CD8-positive, alpha-beta memory T cell (primary cell): Measurements from ENCODE around the gene CRIP3. TPM values are rescaled to one million over a fixed set of nuclear protein-coding genes. Genes with fewer than 3 reads are reported as not detected.

Experiments used
- CTCF ChIA-PET: fragments of 350-600 bp; sonication (Branson Sonifier 250); formaldehyde crosslinking; loops from one replicate; lab custom pipeline; 2021; ENCODE audit warnings: antibody characterized with exemption; lab: Charles Lee
- POLR2A ChIA-PET: fragments of 350-600 bp; sonication (Branson Sonifier 250); formaldehyde crosslinking; loops from one replicate; lab custom pipeline; 2021; ENCODE audit warnings: antibody characterized with exemption; lab: Charles Lee
- DNase-seq, 5 donors: peaks; one replicate each; pipeline versions ENCODE4 v3.0.0 to v3.0.0-alpha.2; 2020 to 2022; ENCODE audit warnings: mixed read lengths in 1 of 5
- H3K27ac ChIP-seq: one replicate; pipeline ENCODE4 v1.7.0; 2013; ENCODE audit warnings: low read depth, mild to moderate bottlenecking, low read length, moderate library complexity
- H3K27me3 ChIP-seq: 2 replicates; pipeline ENCODE4 v1.7.0; 2013; ENCODE audit warnings: low read length, mild to moderate bottlenecking; ENCODE audit not compliant: insufficient read depth, poor library complexity, severe bottlenecking
- H3K36me3 ChIP-seq: 2 replicates; pipeline ENCODE4 v1.7.0; 2013; ENCODE audit warnings: mild to moderate bottlenecking, low read length, moderate library complexity; ENCODE audit not compliant: insufficient read depth
- H3K4me1 ChIP-seq: 2 replicates; pipeline ENCODE4 v1.7.0; 2013; ENCODE audit warnings: mild to moderate bottlenecking, low read length, moderate library complexity; ENCODE audit not compliant: insufficient read depth
- H3K4me3 ChIP-seq: 2 replicates; pipeline ENCODE4 v1.7.0; 2013; ENCODE audit warnings: mild to moderate bottlenecking, low read length
- H3K9me3 ChIP-seq: 2 replicates; pipeline ENCODE4 v1.7.0; 2013; ENCODE audit warnings: mild to moderate bottlenecking, low read length
- H3K27ac Mint-ChIP-seq, 8 donors: one replicate each; pipeline ENCODE4 v1.8.0; 2020 to 2021; ENCODE audit warnings: mixed read lengths in 8 of 8, mild to moderate bottlenecking in 6 of 8, inconsistent platforms in 3 of 8, moderate library complexity in 3 of 8
- H3K27me3 Mint-ChIP-seq, 2 donors: one replicate each; pipeline ENCODE4 v1.8.0; 2020 to 2021; ENCODE audit warnings: mixed read lengths in 2 of 2, mild to moderate bottlenecking in 1 of 2, moderate library complexity in 1 of 2
- H3K36me3 Mint-ChIP-seq, 3 donors: one replicate each; pipeline ENCODE4 v1.8.0; 2020 to 2021; ENCODE audit warnings: mixed read lengths in 3 of 3, inconsistent platforms in 1 of 3, mild to moderate bottlenecking in 1 of 3
- H3K4me1 Mint-ChIP-seq, 3 donors: one replicate each; pipeline ENCODE4 v1.8.0; 2020 to 2021; ENCODE audit warnings: mixed read lengths in 3 of 3, inconsistent platforms in 1 of 3, mild to moderate bottlenecking in 1 of 3
- H3K4me3 Mint-ChIP-seq, 7 donors: one replicate each; pipeline ENCODE4 v1.8.0; 2020 to 2021; ENCODE audit warnings: mixed read lengths in 7 of 7, mild to moderate bottlenecking in 6 of 7, moderate library complexity in 4 of 7, inconsistent platforms in 2 of 7
- H3K9me3 Mint-ChIP-seq, 5 donors: one replicate each; pipeline ENCODE4 v1.8.0; 2020 to 2022; ENCODE audit warnings: mixed read lengths in 5 of 5, mild to moderate bottlenecking in 3 of 5, moderate library complexity in 2 of 5, inconsistent platforms in 1 of 5
- polyA plus RNA-seq: library from polyadenylated mRNA; unstranded; fragments of 300-500 nt; fragmentation: Illumina TruSeq; gene quantifications from one replicate; pipeline ENCODE4 v1.2.3, GENCODE V29; 2021
- total RNA-seq, 2 experiments: library from RNA; stranded (reverse); gene quantifications; one replicate each; pipeline ENCODE4 v1.2.3, GENCODE V29; 2021

The CRIP3 gene
- total and polyA plus RNA-seq, 3 experiments from 2014 or later: 0.63 TPM; not detected in 2

GRCh38 chr6:43298565-43299337 is 9.9 kb downstream of the CRIP3 start:
- ChIA-PET CTCF (no interaction called here), POLR2A (interaction anchor here (0.5 kb wide), 1 partner anchor 231 kb away, joined by 3 read pairs; no protein-coding TSS in a partner anchor)
- Histone ChIP-seq H3K27me3 (peaks cover 5% of the 10 kb centered on the region), H3K4me3 (no peak overlapping the region), H3K9me3 (no peaks in the 10 kb centered on the region), H3K36me3 (no peaks in the 10 kb centered on the region), H3K4me1 (no peaks in the 10 kb centered on the region), H3K27ac (no peak overlapping the region)
- Mint-ChIP-seq H3K4me3 (no peak overlapping the region), H3K27ac (peak overlapping the region in 1 of 8 donors; percentile 51), H3K36me3 (no peaks in the 10 kb centered on the region), H3K9me3 (no peaks in the 10 kb centered on the region), H3K27me3 (peaks cover 14 to 44% of the 10 kb centered on the region in 2 donors), H3K4me1 (no peaks in the 10 kb centered on the region)
- no peak for DNase-seq

GRCh38 chr6:43297644-43298564 is 10.7 kb downstream of the CRIP3 start, which contains the start of gene SLC22A7:
Gene SLC22A7 (plus strand): TSS chr6:43298260. CDS start chr6:43298359, 99 bp downstream.
- H3K27me3 Mint-ChIP-seq: peaks cover 14 to 44% of the 10 kb centered on the region in 2 donors
- CTCF ChIA-PET: interaction anchor here (1.2 to 1.4 kb wide), 2 partner anchors 11 to 34 kb away, joined by 3 to 4 read pairs; partner anchors contain the start of gene CRIP3
- H3K27ac Mint-ChIP-seq: peak within 1 kb of the TSS in 1 of 8 donors; percentile 51

GRCh38 chr6:43296780-43297497 is 11.7 kb downstream of the CRIP3 start:
- Histone ChIP-seq H3K27me3 (peaks cover 5% of the 10 kb centered on the region), H3K4me3 (no peak overlapping the region), H3K27ac (no peak overlapping the region), H3K36me3 (no peaks in the 10 kb centered on the region), H3K4me1 (no peaks in the 10 kb centered on the region), H3K9me3 (no peaks in the 10 kb centered on the region)
- CTCF ChIA-PET: interaction anchor here (1.2 to 1.4 kb wide), 3 partner anchors 10 to 33 kb away, joined by 3 to 5 read pairs (median 4); partner anchors contain the start of gene CRIP3
- POLR2A ChIA-PET: no interaction called here
- Mint-ChIP-seq H3K4me1 (no peaks in the 10 kb centered on the region), H3K36me3 (no peaks in the 10 kb centered on the region), H3K27me3 (peaks cover 14 to 43% of the 10 kb centered on the region in 2 donors), H3K9me3 (no peaks in the 10 kb centered on the region), H3K27ac (no peak overlapping the region), H3K4me3 (no peak overlapping the region)
- DNase-seq: no peak

More at GRCh38 chr6:43297644-43298564, 10.7 kb downstream of the CRIP3 start, which contains the start of gene SLC22A7:
- Histone ChIP-seq H3K9me3 (no peaks in the 10 kb centered on the region), H3K27me3 (peaks cover 5% of the 10 kb centered on the region), H3K4me1 (no peaks in the 10 kb centered on the region), H3K27ac (no peak within 1 kb of the TSS), H3K36me3 (no peaks in the 10 kb centered on the region), H3K4me3 (no peak within 1 kb of the TSS)
- Mint-ChIP-seq H3K9me3 (no peaks in the 10 kb centered on the region), H3K36me3 (no peaks in the 10 kb centered on the region), H3K4me3 (no peak within 1 kb of the TSS), H3K4me1 (no peaks in the 10 kb centered on the region)
- POLR2A ChIA-PET: no interaction called here
- no peak for DNase-seq

GRCh38 chr6:43295456-43295855 is 13.2 kb downstream of the CRIP3 start:
- peaks cover 14 to 34% of the 10 kb centered on the region in 2 donors for H3K27me3 Mint-ChIP-seq

GRCh38 chr6:43294536-43294935 is 14.1 kb downstream of the CRIP3 start:
- no peak for DNase-seq
- Mint-ChIP-seq H3K4me1 (no peaks in the 10 kb centered on the region), H3K9me3 (no peaks in the 10 kb centered on the region), H3K27me3 (peaks cover 12 to 25% of the 10 kb centered on the region in 2 donors), H3K4me3 (no peak overlapping the region), H3K36me3 (no peaks in the 10 kb centered on the region), H3K27ac (no peak overlapping the region)
- H3K4me3 ChIP-seq: no peak overlapping the region
- ChIA-PET CTCF (no interaction called here), POLR2A (no interaction called here)
- H3K9me3 ChIP-seq: no peaks in the 10 kb centered on the region
- H3K27me3 ChIP-seq: peaks cover 5% of the 10 kb centered on the region
- H3K27ac ChIP-seq: no peak overlapping the region
- no peaks in the 10 kb centered on the region for H3K4me1 ChIP-seq
- no peaks in the 10 kb centered on the region for H3K36me3 ChIP-seq

More at GRCh38 chr6:43295456-43295855, 13.2 kb downstream of the CRIP3 start:
- H3K4me1 ChIP-seq: no peaks in the 10 kb centered on the region
- Mint-ChIP-seq H3K36me3 (no peaks in the 10 kb centered on the region), H3K27ac (no peak overlapping the region), H3K9me3 (no peaks in the 10 kb centered on the region), H3K4me3 (no peak overlapping the region), H3K4me1 (no peaks in the 10 kb centered on the region)
- CTCF ChIA-PET: no interaction called here
- DNase-seq: no peak
- H3K4me3 ChIP-seq: no peak overlapping the region
- H3K9me3 ChIP-seq: no peaks in the 10 kb centered on the region
- no peak overlapping the region for H3K27ac ChIP-seq
- no peaks in the 10 kb centered on the region for H3K36me3 ChIP-seq
- H3K27me3 ChIP-seq: peaks cover 5% of the 10 kb centered on the region
- POLR2A ChIA-PET: no interaction called here

GRCh38 chr6:43293698-43294097 is 14.9 kb downstream of the CRIP3 start:
- CTCF ChIA-PET: no interaction called here
- no peaks in the 10 kb centered on the region for H3K4me1 Mint-ChIP-seq

GRCh38 chr6:43292763-43293318 is 15.8 kb downstream of the CRIP3 start:
- Histone ChIP-seq H3K36me3 (no peaks in the 10 kb centered on the region), H3K27me3 (no peaks in the 10 kb centered on the region), H3K4me3 (no peak overlapping the region), H3K27ac (no peak overlapping the region), H3K4me1 (no peaks in the 10 kb centered on the region), H3K9me3 (no peaks in the 10 kb centered on the region)
- H3K4me3 Mint-ChIP-seq: no peak overlapping the region
- ChIA-PET POLR2A (no interaction called here), CTCF (no interaction called here)
- H3K27ac Mint-ChIP-seq: no peak overlapping the region
- no peaks in the 10 kb centered on the region for H3K9me3 Mint-ChIP-seq
- H3K27me3 Mint-ChIP-seq: peaks cover 8 to 17% of the 10 kb centered on the region in 2 donors
- H3K36me3 Mint-ChIP-seq: no peaks in the 10 kb centered on the region
- DNase-seq: no peak
- H3K4me1 Mint-ChIP-seq: no peaks in the 10 kb centered on the region

More at GRCh38 chr6:43293698-43294097, 14.9 kb downstream of the CRIP3 start:
- Histone ChIP-seq H3K27ac (no peak overlapping the region), H3K27me3 (peaks cover under 1% of the 10 kb centered on the region), H3K4me1 (no peaks in the 10 kb centered on the region), H3K9me3 (no peaks in the 10 kb centered on the region), H3K4me3 (no peak overlapping the region), H3K36me3 (no peaks in the 10 kb centered on the region)
- Mint-ChIP-seq H3K4me3 (no peak overlapping the region), H3K27ac (no peak overlapping the region), H3K36me3 (no peaks in the 10 kb centered on the region), H3K27me3 (peaks cover 9 to 17% of the 10 kb centered on the region in 2 donors), H3K9me3 (no peaks in the 10 kb centered on the region)
- no peak for DNase-seq
- POLR2A ChIA-PET: no interaction called here
